Mesothelial cell of epicardium (in vitro differentiated cells): ENCODE results near the gene RAB11B. TPM values are rescaled to one million over a fixed set of nuclear protein-coding genes. Genes with fewer than 3 reads are reported as not detected.
"Not testable (repeated sequence)": the region's sequence is repeated elsewhere in the genome, so short reads cannot be mapped to it uniquely, and the experiment has no call there.

ENCODE experiments used
- DNase-seq, 2 experiments: peaks; one replicate each; pipeline ENCODE4 v3.0.0; 2021; ENCODE audit warnings: low spot score in 2 of 2; ENCODE audit not compliant: unreplicated experiment in 2 of 2
- H3K27ac Mint-ChIP-seq: 2 replicates; pipeline ENCODE4 v1.8.0; 2021; ENCODE audit warnings: mixed read lengths
- H3K27me3 Mint-ChIP-seq: 2 replicates; pipeline ENCODE4 v1.8.0; 2021; ENCODE audit warnings: low read depth, mixed read lengths
- H3K36me3 Mint-ChIP-seq: 2 replicates; pipeline ENCODE4 v1.8.0; 2021; ENCODE audit warnings: mixed read lengths
- H3K4me1 Mint-ChIP-seq: 2 replicates; pipeline ENCODE4 v1.8.0; 2021; ENCODE audit warnings: mixed read lengths
- H3K4me3 Mint-ChIP-seq: 2 replicates; pipeline ENCODE4 v1.8.0; 2021; ENCODE audit warnings: mild to moderate bottlenecking, moderate library complexity, mixed read lengths
- H3K9me3 Mint-ChIP-seq: 2 replicates; pipeline ENCODE4 v1.8.0; 2021; ENCODE audit warnings: mixed read lengths
- total RNA-seq: library from RNA; stranded (reverse); gene quantifications from 3 replicates; pipeline ENCODE4 v1.2.1, GENCODE V29; 2021
- TF ChIP-seq, protein P1 (sequence below): fragments of 200-600 bp; sonication (generic); IDR thresholded peaks from one replicate; pipeline ENCODE4 v1.5.0; 2021; ENCODE audit warnings: antibody characterized with exemption; ENCODE audit not compliant: unreplicated experiment

The RAB11B gene
- total RNA-seq, 1 donor from 2014 or later = 151 TPM

DNA sequence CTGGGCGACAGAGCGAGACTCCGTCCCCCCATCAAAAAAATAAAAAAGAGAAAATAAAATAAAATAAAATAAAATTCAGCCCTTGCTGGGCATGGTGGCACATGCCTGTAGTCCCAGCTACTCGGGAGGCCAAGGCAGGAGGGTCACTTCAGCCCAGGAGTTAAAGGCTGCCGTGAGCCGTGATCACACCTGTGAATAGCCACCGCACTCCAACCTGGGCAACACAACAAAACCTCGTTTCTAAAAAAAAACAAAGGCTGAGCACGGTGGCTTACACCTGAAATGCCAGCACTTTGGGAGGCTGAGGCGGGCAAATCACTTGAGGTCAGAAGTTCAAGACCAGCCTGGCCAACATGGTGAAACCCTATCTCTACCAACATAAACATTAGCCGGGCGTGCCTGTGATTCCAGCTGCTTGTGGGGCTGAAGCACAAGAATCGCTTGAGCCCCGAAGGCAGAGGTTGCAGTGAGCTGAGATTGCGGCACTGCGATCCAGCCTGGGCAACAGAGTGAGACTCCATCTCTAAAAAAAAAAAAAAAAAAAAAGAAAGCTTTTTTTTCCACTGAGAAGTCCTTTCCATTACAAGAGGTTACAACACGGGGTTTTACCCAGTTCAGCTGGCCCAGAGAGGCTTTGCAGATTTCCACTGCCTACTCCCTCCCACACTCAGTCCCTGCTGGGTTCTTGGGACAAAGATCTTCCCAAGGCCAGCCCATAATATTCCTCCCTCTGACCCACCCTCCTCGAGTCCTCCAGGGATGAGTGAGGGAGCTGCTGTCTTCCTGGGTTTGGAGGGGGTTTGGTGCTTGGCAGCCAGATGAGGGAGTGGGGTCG is 19.8 kb upstream of the RAB11B start:
- TF ChIP-seq, protein P1, sequence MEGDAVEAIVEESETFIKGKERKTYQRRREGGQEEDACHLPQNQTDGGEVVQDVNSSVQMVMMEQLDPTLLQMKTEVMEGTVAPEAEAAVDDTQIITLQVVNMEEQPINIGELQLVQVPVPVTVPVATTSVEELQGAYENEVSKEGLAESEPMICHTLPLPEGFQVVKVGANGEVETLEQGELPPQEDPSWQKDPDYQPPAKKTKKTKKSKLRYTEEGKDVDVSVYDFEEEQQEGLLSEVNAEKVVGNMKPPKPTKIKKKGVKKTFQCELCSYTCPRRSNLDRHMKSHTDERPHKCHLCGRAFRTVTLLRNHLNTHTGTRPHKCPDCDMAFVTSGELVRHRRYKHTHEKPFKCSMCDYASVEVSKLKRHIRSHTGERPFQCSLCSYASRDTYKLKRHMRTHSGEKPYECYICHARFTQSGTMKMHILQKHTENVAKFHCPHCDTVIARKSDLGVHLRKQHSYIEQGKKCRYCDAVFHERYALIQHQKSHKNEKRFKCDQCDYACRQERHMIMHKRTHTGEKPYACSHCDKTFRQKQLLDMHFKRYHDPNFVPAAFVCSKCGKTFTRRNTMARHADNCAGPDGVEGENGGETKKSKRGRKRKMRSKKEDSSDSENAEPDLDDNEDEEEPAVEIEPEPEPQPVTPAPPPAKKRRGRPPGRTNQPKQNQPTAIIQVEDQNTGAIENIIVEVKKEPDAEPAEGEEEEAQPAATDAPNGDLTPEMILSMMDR = no peak
- peaks cover 11% of the 10 kb centered on the region for H3K4me1 Mint-ChIP-seq
- no peak overlapping the region for H3K27ac Mint-ChIP-seq
- H3K4me3 Mint-ChIP-seq = no peak overlapping the region
- DNase-seq = no peak
- H3K9me3 Mint-ChIP-seq = no peaks in the 10 kb centered on the region
- H3K36me3 Mint-ChIP-seq = peaks cover 12% of the 10 kb centered on the region
- peaks cover 18% of the 10 kb centered on the region for H3K27me3 Mint-ChIP-seq

DNA sequence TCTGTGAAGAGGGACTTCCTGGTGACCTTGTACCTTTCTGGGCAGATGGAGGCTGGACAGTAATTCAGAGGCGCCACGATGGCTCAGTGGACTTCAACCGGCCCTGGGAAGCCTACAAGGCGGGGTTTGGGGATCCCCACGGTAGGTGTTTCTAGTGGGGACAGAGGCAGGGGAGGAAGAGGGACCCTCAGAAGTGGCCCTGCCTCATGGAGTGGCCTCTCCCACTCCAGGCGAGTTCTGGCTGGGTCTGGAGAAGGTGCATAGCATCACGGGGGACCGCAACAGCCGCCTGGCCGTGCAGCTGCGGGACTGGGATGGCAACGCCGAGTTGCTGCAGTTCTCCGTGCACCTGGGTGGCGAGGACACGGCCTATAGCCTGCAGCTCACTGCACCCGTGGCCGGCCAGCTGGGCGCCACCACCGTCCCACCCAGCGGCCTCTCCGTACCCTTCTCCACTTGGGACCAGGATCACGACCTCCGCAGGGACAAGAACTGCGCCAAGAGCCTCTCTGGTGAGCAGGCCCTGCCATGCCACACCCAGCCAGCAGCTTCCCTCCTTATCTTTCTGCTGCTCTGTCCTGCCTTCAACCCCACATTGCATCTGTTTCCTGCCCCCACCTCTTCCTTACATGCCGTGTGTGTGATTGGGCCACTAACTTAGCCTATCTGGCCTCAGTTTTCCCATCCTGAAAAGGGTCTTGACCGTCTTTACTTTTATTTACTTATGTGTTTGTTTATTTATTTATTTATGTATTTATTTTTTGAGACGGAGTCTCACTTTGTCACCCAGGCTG is 19.0 kb upstream of the RAB11B start:
- H3K27ac Mint-ChIP-seq = no peak overlapping the region
- TF ChIP-seq, protein P1 = no peak
- H3K9me3 Mint-ChIP-seq = no peaks in the 10 kb centered on the region
- no peak overlapping the region for H3K4me3 Mint-ChIP-seq
- DNase-seq = no peak
- H3K27me3 Mint-ChIP-seq = peaks cover 9% of the 10 kb centered on the region
- H3K4me1 Mint-ChIP-seq = peaks cover 11% of the 10 kb centered on the region
- H3K36me3 Mint-ChIP-seq = peaks cover 10% of the 10 kb centered on the region

DNA sequence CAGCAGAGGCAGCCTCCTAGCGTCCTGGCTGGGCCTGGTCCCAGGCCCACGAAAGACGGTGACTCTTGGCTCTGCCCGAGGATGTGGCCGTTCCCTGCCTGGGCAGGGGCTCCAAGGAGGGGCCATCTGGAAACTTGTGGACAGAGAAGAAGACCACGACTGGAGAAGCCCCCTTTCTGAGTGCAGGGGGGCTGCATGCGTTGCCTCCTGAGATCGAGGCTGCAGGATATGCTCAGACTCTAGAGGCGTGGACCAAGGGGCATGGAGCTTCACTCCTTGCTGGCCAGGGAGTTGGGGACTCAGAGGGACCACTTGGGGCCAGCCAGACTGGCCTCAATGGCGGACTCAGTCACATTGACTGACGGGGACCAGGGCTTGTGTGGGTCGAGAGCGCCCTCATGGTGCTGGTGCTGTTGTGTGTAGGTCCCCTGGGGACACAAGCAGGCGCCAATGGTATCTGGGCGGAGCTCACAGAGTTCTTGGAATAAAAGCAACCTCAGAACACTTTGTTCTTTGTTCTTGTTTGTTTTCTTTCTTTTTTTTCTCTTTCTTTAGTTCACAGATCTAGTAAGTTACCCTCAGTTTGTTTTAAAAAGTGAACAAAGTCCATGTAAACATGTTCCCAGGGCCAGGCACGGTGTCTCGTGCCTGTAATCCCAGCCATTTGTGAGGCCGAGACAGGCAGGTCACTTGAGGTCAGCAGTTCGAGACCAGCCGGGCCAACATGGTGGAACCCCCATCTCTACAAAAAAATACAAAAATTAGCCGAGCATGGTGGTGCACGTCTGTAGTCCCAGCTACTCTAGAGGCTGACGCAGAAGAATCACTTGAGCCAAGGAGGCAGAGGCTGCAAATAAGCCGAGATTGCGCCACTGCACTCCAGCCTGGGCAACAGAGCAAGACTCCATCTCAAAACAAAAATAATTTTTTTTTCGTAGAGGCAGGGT is 16.0 kb upstream of the RAB11B start:
- TF ChIP-seq, protein P1 = no peak
- Mint-ChIP-seq H3K27me3 (no peaks in the 10 kb centered on the region), H3K4me3 (no peak overlapping the region), H3K27ac (no peak overlapping the region), H3K9me3 (no peaks in the 10 kb centered on the region), H3K4me1 (no peaks in the 10 kb centered on the region), H3K36me3 (peaks cover 21% of the 10 kb centered on the region)
- DNase-seq = no peak

DNA sequence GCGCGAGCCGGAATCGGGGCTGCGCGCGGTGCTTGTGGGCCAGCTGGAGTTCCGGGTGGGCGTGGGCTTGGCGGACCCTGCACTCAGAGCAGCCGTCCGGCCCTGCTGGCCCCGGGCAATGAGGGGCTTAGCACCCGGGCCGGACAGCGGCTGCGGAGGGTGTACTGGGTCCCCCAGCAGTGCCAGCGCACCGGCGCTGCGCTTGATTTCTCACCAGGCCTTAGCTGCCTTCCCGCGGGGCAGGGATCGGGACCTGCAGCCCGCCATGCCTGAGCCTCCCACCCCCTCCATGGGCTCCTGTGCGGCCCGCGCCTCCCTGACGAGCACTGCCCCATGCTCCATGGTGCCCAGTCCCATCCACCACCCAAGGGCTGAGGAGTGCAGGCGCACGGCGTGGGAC is 14.4 kb upstream of the RAB11B start:
- not testable (repeated sequence) for H3K4me3 Mint-ChIP-seq, H3K4me1 Mint-ChIP-seq, H3K27me3 Mint-ChIP-seq, H3K27ac Mint-ChIP-seq, DNase-seq, H3K9me3 Mint-ChIP-seq
- peaks cover 30% of the 10 kb centered on the region for H3K36me3 Mint-ChIP-seq

DNA sequence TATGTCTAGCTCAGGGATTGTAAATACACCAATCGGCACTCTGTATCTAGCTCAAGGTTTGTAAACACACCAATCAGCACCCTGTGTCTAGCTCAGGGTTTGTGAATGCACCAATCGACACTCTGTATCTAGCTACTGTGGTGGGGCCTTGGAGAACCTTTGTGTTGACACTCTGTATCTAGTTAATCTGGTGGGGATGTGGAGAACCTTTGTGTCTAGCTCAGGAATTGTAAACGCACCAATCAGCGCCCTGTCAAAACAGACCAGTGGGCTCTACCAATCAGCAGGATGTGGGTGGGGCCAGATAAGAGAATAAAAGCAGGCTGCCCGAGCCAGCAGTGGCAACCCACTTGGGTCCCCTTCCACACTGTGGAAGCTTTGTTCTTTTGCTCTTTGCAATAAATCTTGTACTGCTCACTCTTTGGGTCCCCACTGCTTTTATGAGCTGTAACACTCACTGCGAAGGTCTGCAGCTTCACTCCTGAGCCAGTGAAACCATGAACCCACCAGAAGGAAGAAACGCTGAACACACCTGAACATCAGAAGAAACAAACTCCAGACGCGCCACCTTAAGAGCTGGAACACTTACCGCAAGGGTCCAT is 13.7 kb upstream of the RAB11B start:
- DNase-seq, H3K4me1 Mint-ChIP-seq, H3K27me3 Mint-ChIP-seq, H3K4me3 Mint-ChIP-seq, H3K27ac Mint-ChIP-seq, H3K9me3 Mint-ChIP-seq: not testable (repeated sequence)
- H3K36me3 Mint-ChIP-seq = peaks cover 30% of the 10 kb centered on the region

DNA sequence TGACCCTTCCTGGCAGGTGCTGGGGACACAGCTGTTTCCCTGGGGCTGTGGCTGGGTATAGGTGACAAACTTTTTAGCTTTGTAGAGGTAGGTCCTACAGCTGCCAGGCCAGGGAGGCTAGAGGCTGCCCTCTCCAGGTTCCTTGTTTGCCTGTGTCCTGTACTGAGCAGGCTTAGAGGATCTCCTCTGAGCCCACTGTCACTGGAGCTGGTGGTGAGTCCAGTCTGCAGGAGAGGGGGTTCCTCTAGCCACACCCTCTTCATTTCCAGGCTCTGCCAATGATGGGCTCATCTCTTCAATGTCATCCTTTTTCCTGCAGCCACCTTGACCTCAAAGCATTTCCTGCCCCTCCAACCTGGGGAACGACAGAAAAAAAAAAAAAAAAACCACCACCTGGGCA is 12.6 kb upstream of the RAB11B start:
- Mint-ChIP-seq H3K27me3 (no peaks in the 10 kb centered on the region), H3K27ac (no peak overlapping the region), H3K4me1 (no peaks in the 10 kb centered on the region), H3K9me3 (peaks cover 3% of the 10 kb centered on the region), H3K4me3 (no peak overlapping the region), H3K36me3 (peaks cover 30% of the 10 kb centered on the region)
- DNase-seq = no peak
- TF ChIP-seq, protein P1 = no peak

DNA sequence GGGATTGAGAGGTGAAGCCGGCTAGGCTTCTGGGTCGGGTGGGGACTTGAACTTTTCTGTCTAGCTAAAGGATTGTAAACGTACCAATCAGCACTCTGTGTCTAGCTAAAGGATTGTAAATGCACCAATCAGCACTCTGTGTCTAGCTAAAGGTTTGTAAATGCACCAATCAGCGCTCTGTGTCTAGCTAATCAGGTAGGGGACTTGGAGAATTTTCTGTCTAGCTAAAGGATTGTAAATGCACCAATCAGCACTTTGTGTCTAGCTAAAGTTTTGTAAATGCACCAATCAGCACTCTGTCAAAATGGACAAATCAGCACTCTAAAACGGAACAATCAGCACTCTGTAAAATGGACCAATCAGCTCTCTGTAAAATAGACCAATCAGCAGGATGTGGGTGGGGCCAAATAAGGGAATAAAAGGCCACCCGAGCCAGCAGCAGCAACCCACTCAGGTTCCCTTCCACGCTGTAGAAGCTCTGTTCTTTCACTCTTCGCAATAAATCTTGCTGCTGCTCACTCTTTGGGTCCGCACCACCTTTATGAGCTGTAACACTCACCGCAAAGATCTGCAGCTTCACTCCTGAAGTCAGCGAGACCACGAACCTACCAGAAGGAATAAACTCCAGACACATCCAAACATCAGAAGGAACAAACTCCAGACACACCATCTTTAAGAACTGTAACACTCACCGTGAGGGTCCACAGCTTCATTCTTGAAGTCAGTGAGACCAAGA is 10.8 kb upstream of the RAB11B start:
- not testable (repeated sequence) for H3K27me3 Mint-ChIP-seq, H3K27ac Mint-ChIP-seq, H3K4me1 Mint-ChIP-seq, H3K9me3 Mint-ChIP-seq, DNase-seq, H3K4me3 Mint-ChIP-seq
- peaks cover 22% of the 10 kb centered on the region for H3K36me3 Mint-ChIP-seq

DNA sequence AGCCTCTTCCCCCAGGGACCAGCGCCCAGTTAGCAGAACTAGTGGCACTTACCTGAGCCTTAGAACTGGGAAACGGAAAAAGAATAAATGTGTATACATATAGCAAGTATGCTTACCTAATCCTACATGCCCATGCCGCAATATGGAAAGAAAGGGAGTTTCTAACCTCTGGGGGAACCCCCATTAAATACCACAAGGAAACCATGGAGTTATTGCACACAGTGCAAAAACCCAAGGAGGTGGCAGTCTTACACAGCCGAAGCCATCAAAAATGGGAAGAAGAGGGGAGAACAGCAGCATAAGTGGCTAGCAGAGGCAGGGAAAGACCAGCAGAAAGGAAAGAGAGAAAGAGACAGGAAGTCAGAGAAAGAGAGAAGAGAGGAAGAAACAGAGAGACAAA is 5.6 kb upstream of the RAB11B start:
- H3K27me3 Mint-ChIP-seq, H3K4me3 Mint-ChIP-seq, H3K9me3 Mint-ChIP-seq, DNase-seq: not testable (repeated sequence)
- peaks cover 13% of the 10 kb centered on the region for H3K36me3 Mint-ChIP-seq
- H3K4me1 Mint-ChIP-seq = peaks cover 19% of the 10 kb centered on the region
- H3K27ac Mint-ChIP-seq = peak overlapping the region; percentile 54
